ENCODE measurements around the gene PDE7B. TPM values are rescaled to one million over a fixed set of nuclear protein-coding genes. Genes with fewer than 3 reads are reported as not detected.

The PDE7B gene
- total and polyA plus RNA-seq, 2 of the 8 experiments (the other 6 are each of a cell fraction or from before 2014, with no cell fraction given) = not detected

DNA sequence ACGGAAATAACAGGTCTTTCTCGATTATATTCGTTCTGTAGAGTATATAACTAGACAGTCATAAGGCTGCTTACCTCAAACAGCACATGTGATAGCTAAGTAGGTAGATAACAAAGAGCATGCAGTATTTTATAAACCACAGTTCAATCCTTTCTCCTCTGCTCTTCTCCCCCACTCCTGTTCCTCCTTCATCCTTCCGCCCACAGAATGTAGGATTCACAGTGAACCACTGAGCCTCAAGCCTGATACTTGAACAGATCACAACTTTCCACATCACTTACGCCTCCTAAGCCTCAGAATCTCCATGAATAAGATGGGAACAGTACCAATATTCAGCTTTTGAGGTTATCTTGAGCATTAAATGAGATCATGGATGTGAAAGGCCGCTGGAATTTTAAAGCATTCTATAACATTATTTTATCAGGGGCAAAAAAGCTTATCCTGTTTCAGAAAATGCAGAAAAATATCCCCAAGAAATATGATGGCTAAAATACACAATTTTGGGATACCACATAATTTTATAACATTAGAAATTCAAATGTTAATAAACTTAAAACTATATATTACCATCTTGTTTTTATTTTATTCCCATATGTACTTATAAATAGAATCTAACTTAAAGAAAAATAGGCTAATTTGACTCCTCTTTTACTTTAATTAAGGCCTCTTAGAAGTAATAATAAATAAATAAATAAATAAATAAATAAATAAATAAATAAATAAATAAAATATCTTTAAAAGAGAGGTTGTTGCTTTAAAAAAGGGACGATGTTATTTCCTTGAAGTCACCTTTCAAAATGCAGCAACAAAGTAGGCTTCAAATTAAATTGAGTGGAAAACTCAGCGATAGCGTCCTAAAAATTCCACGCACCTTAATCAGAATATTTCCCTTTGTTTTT, 365.3 kb downstream of the PDE7B start (continued):
- TF ChIP-seq, protein P1, sequence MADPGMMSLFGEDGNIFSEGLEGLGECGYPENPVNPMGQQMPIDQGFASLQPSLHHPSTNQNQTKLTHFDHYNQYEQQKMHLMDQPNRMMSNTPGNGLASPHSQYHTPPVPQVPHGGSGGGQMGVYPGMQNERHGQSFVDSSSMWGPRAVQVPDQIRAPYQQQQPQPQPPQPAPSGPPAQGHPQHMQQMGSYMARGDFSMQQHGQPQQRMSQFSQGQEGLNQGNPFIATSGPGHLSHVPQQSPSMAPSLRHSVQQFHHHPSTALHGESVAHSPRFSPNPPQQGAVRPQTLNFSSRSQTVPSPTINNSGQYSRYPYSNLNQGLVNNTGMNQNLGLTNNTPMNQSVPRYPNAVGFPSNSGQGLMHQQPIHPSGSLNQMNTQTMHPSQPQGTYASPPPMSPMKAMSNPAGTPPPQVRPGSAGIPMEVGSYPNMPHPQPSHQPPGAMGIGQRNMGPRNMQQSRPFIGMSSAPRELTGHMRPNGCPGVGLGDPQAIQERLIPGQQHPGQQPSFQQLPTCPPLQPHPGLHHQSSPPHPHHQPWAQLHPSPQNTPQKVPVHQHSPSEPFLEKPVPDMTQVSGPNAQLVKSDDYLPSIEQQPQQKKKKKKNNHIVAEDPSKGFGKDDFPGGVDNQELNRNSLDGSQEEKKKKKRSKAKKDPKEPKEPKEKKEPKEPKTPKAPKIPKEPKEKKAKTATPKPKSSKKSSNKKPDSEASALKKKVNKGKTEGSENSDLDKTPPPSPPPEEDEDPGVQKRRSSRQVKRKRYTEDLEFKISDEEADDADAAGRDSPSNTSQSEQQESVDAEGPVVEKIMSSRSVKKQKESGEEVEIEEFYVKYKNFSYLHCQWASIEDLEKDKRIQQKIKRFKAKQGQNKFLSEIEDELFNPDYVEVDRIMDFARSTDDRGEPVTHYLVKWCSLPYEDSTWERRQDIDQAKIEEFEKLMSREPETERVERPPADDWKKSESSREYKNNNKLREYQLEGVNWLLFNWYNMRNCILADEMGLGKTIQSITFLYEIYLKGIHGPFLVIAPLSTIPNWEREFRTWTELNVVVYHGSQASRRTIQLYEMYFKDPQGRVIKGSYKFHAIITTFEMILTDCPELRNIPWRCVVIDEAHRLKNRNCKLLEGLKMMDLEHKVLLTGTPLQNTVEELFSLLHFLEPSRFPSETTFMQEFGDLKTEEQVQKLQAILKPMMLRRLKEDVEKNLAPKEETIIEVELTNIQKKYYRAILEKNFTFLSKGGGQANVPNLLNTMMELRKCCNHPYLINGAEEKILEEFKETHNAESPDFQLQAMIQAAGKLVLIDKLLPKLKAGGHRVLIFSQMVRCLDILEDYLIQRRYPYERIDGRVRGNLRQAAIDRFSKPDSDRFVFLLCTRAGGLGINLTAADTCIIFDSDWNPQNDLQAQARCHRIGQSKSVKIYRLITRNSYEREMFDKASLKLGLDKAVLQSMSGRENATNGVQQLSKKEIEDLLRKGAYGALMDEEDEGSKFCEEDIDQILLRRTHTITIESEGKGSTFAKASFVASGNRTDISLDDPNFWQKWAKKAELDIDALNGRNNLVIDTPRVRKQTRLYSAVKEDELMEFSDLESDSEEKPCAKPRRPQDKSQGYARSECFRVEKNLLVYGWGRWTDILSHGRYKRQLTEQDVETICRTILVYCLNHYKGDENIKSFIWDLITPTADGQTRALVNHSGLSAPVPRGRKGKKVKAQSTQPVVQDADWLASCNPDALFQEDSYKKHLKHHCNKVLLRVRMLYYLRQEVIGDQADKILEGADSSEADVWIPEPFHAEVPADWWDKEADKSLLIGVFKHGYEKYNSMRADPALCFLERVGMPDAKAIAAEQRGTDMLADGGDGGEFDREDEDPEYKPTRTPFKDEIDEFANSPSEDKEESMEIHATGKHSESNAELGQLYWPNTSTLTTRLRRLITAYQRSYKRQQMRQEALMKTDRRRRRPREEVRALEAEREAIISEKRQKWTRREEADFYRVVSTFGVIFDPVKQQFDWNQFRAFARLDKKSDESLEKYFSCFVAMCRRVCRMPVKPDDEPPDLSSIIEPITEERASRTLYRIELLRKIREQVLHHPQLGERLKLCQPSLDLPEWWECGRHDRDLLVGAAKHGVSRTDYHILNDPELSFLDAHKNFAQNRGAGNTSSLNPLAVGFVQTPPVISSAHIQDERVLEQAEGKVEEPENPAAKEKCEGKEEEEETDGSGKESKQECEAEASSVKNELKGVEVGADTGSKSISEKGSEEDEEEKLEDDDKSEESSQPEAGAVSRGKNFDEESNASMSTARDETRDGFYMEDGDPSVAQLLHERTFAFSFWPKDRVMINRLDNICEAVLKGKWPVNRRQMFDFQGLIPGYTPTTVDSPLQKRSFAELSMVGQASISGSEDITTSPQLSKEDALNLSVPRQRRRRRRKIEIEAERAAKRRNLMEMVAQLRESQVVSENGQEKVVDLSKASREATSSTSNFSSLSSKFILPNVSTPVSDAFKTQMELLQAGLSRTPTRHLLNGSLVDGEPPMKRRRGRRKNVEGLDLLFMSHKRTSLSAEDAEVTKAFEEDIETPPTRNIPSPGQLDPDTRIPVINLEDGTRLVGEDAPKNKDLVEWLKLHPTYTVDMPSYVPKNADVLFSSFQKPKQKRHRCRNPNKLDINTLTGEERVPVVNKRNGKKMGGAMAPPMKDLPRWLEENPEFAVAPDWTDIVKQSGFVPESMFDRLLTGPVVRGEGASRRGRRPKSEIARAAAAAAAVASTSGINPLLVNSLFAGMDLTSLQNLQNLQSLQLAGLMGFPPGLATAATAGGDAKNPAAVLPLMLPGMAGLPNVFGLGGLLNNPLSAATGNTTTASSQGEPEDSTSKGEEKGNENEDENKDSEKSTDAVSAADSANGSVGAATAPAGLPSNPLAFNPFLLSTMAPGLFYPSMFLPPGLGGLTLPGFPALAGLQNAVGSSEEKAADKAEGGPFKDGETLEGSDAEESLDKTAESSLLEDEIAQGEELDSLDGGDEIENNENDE (IDR thresholded peaks at IDR 0.05; ENCODE audit: insufficient replicate concordance, low read length) = no peak
- TF ChIP-seq, protein P2, sequence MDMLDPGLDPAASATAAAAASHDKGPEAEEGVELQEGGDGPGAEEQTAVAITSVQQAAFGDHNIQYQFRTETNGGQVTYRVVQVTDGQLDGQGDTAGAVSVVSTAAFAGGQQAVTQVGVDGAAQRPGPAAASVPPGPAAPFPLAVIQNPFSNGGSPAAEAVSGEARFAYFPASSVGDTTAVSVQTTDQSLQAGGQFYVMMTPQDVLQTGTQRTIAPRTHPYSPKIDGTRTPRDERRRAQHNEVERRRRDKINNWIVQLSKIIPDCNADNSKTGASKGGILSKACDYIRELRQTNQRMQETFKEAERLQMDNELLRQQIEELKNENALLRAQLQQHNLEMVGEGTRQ (IDR thresholded peaks at IDR 0.05; ENCODE audit: low read length) = no peak
- TF ChIP-seq MAFK (IDR thresholded peaks at IDR 0.05; ENCODE audit: low read depth, low read length) (no peak), HDAC6 (IDR thresholded peaks at IDR 0.05; ENCODE audit: low read depth, low read length) (no peak), CTBP2 (IDR thresholded peaks at IDR 0.05; ENCODE audit: borderline replicate concordance, insufficient read depth, insufficient read length, low read length) (no peak), ASH2L (IDR thresholded peaks at IDR 0.05; ENCODE audit: low read length) (no peak)
- TF ChIP-seq, protein P3, sequence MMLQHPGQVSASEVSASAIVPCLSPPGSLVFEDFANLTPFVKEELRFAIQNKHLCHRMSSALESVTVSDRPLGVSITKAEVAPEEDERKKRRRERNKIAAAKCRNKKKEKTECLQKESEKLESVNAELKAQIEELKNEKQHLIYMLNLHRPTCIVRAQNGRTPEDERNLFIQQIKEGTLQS (IDR thresholded peaks at IDR 0.05; ENCODE audit: insufficient read depth, low read depth, low read length) = no peak

Measured in H1 (cell line).